Esophagus muscularis mucosa (tissue), 3 donors: ENCODE data around the gene UBASH3A.

Source experiments
- POLR2A ChIP-seq: fragments of 450-650 bp; IDR thresholded peaks from one replicate; pipeline ENCODE4 v1.6.1; 2017; ENCODE audit warnings: antibody characterized with exemption, moderate library complexity, mild to moderate bottlenecking, low read depth
- POLR2AphosphoS5 ChIP-seq, 2 donors: sonication (generic); formaldehyde crosslinking; IDR thresholded peaks; one replicate each; pipeline ENCODE4 v1.6.1; 2017; ENCODE audit warnings: antibody characterized with exemption in 2 of 2
- TF ChIP-seq, protein P1 (sequence below), 3 experiments: fragments of 200-600 bp in 2 of 3; fragments of 450-650 bp in 1 of 3; sonication (generic) in 2 of 3; IDR thresholded peaks; one replicate each; pipeline ENCODE4 v1.5.1; 2017 to 2019; ENCODE audit warnings: antibody characterized with exemption in 3 of 3, mild to moderate bottlenecking in 2 of 3, moderate library complexity in 1 of 3

DNA sequence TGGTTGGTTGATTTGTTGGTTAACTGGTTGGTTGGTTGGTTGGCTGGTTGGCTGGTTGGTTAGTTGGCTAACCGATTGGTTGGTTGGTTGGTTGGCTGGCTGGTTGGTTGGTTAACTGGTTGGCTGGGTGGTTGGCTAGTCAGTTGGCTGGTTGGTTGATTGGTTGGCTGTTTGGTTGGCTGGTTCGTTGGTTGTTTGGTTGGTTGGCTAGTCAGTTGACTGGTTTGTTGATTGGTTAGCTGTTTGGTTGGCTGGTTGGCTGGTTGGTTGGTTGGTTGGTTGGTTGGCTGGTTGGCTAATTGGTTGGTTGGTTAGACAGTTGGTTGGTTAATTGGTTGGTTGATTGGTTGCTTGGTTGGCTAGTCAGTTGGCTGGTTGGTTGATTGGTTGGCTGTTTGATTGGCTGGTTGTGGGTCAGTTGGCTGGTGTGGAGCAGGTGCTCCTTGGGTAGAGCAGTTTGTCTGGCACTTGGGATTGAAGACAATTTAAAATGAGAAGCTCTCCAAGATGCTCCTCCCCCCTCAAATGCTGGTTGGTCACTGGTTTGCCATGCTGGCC lies 85.4 kb downstream of the UBASH3A start:
- TF ChIP-seq, protein P1, sequence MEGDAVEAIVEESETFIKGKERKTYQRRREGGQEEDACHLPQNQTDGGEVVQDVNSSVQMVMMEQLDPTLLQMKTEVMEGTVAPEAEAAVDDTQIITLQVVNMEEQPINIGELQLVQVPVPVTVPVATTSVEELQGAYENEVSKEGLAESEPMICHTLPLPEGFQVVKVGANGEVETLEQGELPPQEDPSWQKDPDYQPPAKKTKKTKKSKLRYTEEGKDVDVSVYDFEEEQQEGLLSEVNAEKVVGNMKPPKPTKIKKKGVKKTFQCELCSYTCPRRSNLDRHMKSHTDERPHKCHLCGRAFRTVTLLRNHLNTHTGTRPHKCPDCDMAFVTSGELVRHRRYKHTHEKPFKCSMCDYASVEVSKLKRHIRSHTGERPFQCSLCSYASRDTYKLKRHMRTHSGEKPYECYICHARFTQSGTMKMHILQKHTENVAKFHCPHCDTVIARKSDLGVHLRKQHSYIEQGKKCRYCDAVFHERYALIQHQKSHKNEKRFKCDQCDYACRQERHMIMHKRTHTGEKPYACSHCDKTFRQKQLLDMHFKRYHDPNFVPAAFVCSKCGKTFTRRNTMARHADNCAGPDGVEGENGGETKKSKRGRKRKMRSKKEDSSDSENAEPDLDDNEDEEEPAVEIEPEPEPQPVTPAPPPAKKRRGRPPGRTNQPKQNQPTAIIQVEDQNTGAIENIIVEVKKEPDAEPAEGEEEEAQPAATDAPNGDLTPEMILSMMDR (IDR thresholded peaks at IDR 0.05), result no peak
- TF ChIP-seq POLR2A (no peak), POLR2AphosphoS5 (IDR thresholded peaks at IDR 0.05) (no peak)
